GM21515 (cell line): ENCODE data around the gene CEP97.
"Not testable (repeated sequence)": the region's sequence is repeated elsewhere in the genome, so short reads cannot be mapped to it uniquely, and the experiment has no call there.

ENCODE experiments used
- ATAC-seq: cut with Tn5 transposase; IDR thresholded peaks from one replicate; pipeline ENCODE4 v1.9.1; 2021; ENCODE audit not compliant: unreplicated experiment

CEP97 gene

DNA sequence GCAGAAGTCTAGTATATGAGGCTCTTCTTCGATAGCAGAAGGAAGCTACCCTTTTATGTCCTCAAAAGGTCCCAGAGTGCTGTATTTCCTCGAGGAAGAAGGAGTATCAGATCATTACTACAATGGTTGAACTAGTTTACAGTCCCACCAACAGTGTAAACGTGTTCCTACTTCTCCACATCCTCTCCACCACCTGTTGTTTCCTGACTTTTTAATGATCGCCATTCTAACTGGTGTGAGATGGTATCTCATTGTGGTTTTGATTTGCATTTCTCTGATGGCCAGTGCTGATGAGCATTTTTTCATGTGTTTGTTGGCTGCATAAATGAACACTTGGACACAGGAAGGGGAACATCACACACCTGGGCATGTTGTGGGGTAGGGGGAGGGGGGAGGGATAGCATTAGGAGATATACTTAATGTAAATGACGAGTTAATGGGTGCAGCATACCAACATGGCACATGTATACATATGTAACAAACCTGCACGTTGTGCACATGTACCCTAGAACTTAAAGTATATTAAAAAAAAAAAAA lies 53.4 kb downstream of the CEP97 start:
- not testable (repeated sequence) for ATAC-seq

DNA sequence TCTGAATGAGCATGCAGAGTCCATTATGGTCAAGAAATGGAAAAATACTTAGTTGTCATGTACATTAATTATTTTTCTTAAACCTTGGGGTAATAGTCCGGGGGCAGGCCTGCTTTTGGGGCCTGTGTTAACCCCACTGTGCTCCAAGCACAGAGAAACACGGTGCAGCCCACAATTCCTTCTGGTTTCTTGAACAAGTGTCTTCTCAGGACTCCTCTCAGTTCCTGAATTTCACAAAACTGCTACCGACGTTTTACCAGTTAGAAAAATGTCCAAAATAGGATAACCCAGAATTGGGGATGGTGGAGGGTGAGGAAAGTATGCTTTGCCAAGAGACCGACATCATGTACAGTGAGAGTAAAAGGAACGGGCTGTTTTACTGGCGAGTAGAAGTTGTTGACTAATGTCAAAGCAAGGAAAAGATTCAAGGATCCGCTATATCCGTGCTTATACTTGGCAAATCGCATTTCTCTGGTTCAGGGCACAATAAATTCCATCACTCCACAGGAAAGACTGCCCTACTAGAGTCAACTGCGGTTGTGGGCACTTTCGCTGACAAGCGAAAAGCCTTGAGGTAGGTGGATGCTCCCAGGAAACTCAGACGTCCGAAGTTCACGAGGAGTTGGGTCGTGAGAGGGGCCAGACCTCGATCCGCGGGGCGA lies 54.1 kb downstream of the CEP97 start:
- ATAC-seq: peak; percentile 1

DNA sequence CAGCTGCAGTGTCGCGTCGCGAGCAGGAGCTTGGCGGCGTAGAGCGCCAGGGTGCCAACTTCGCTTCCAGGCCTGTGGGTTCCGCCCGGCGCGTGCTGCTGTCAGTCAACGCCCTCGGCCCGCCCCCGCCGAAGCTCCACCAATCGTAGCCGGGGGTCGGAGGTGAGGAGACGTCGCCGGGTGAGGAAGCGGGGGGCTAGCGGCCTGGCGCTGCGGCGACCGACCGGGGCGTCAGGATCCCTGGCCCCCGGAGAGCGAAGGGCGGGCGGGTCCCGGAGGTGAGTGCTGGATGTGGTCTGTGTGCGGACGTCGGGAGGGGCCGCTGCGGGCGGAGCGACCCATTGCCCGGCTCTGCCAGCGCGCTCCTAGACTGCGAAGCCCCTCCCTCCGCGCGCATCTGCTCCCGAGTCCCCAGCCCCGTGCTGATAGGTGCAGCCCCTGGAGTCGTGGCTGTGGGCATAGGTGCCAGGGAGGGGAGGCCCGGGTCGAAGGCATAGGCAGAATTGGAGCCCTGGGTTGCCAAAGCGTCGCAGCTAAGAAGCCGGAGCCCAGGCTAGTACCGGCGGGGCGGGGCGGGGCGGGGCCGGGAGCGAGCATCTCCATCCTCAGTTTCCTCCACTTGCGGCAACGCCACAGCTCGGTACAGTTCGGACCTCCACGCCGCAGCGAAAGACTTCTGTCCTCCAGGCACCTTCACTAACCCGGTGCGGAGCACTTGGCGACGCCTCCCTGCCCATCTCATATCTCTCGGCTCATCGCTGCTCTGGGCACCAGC lies 54.8 kb downstream of the CEP97 start, which contains the start of gene NXPE3:
Gene NXPE3 (plus strand): TSS at position 165 of the 775 bp plus-strand sequence. CDS start 6,386 bp downstream, outside the sequence.
- peak; percentile 93 for ATAC-seq

DNA sequence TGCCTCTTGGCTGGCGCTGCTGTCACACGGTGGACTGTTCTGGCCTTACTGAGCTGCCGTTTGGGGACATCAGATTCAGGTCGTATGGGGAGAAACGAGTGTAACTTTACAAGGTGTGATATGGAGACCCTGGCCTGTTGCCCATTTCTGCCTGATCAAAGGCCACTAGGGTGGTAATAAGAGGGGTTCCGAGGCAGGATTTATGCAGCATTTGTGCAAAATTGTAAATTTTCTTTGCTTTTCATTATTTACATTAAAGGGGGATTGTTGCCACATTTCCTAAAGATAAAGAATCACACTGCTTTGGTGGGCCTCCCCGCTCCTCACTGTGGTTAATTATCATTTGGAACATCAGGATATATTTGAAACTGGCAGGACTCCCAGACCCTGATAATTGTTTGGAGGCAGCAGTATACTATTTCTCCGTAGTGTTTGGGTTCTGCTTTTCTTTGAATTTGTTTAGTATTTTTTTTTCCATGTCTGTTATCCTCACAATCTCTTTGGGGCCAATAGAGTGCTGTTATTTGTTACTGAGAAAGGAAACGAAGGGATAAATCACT lies 55.5 kb downstream of the CEP97 start:
- ATAC-seq: no peak

DNA sequence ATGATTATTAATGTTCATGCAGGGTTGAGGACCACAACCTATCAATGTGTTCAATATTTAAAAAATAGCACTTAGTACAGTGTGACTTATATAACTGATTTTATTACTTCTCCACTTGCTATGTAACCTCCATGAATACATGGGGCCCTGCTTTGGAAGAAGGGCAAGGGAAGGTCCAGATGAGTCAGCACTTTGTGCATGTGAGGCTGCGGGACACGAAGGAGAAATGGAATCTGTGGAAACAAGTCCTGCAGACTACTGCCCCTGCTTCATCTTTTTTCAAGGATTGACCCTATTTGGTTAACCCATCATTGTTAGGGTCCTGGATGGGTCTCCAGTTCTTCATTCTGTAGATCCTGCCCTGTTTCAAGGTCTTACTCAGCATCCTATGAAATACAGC lies 56.2 kb downstream of the CEP97 start:
- no peak for ATAC-seq

DNA sequence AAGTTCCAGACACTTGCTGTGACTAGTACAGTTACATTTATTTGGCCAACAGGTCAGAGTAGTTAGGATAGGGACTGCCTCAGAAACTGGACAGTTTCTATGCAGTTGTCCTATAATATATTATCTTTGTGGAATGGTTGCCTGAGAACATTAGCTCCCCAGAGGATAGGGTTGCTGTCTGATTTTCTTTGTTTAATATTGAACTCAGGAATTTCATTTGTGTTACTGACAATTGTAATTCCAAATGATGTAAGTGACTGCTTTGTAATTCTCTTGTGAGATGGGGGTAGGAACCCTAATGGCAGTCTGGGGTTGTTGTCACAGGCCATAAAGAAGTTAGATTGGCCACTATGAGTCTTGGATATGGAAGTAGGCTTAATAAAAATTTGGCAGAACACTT lies 56.8 kb downstream of the CEP97 start:
- no peak for ATAC-seq

DNA sequence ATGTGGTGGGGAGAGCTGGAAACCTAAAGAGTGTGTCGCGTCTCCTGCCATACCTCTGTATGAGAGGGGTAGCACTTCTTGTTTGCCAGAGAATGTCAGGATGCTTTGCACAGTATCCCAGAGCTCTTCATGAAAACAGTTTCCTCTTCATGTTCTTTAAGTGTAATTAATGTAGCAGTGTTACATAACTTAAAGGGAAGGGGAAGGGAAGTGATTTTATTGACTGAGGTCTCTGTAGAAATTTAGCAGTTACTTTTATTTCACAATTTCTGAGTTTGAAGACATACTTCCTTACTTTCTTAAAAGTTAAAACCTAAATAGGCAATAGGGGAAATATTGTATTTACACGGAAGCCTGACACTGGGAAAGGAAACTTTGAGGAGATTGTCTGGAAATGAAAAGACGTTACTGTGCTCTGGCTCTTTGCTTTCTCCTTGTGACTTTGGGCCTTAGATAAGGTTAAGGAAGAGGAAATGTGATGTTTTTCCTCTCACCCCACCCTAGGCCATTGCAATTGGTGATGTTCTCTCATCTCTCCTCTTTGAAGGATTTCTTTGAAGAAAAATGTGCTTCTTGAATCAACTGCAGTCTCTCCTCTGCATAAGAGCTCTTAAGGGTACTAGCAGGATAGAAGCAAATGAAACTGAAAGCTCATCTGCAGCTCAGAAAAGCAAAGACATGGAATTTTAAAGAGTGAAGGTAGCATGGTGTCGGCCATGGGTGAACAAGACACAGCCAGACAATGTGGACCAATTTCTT lies 60.6 kb downstream of the CEP97 start:
- ATAC-seq: no peak

DNA sequence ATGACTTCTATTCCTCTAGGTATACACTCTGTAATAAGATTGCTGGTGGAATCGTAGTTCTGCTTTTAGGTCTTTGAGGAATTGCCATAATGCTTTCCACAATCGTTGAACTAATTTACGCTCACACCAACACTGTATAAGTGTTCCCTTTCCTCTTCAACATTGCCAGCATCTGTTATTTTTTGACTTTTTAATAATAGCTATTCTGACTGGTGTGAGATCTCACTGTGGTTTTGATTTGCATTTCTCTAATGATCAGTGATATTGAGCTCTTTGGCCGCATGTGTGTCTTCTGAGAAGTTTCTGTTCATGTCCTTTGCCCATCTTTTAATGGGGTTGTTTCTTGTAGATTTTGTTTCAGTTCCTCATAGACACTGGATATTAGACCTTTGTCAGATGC lies 67.4 kb downstream of the CEP97 start:
- ATAC-seq: peak; percentile 98

DNA sequence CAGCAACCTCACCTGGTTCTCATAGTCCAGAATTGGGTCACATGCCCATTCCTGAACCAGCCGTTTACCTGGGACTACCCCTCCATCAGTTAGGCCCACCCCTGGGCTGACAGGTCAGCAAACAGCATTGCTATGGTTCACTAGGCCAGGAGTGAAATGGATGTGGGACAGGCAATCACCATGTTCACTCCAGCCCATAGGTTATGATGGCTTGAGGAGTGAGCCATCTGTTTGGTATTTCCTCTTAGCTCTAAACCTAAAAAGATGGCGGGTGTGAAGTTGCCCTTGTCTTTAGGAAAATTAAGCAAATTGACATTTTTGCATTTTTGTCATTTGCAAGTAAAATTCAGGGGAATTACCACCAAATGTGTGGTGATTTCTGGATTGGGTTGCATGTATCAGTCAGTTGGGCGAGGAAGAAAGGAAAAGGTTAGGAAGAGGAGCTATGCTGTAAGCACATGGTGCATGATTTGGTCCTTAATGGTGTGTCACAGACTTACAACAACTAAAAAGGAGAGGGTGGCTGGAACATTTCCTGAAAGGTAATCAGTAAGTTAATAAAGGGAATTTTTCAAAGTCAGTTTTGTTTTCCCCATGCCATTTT lies 71.8 kb downstream of the CEP97 start:
- no peak for ATAC-seq

DNA sequence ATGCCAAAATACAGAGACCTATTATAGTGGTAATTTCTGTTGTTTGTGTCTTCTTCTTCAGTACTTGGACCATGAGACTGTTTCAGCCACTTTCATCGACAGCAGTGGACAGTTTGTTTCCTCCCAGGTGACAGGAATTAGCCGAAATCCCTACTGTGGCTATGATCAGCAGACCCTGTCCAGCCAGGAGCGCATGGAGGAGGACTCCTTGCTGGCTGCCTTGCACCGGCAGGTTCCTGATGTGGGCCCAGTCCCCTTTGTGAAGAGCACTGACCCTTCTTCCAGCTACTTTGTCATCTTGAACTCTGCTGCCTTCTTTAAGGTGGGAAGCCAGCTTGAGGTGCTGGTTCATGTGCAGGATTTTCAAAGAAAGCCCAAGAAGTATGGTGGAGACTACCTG lies 76.8 kb downstream of the CEP97 start:
- no peak for ATAC-seq

DNA sequence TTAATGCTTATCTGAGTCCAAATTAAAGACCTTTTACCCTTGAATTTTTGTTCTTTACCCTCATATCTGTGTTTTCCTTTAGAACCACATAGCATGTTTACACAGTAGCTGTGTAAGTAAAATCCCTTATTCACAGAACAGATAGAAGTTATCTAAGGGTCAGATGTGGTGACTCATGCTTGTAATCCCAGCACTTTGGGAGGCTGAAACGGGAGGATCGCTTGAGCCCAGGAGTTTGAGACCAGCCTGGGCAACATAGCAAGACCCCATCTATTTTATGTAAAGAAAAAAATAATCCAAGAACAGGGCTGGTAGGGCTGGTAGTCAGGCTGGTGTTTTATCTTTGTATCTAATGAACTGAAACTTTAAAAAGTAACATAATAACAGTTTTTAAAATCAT lies 77.8 kb downstream of the CEP97 start:
- no peak for ATAC-seq

DNA sequence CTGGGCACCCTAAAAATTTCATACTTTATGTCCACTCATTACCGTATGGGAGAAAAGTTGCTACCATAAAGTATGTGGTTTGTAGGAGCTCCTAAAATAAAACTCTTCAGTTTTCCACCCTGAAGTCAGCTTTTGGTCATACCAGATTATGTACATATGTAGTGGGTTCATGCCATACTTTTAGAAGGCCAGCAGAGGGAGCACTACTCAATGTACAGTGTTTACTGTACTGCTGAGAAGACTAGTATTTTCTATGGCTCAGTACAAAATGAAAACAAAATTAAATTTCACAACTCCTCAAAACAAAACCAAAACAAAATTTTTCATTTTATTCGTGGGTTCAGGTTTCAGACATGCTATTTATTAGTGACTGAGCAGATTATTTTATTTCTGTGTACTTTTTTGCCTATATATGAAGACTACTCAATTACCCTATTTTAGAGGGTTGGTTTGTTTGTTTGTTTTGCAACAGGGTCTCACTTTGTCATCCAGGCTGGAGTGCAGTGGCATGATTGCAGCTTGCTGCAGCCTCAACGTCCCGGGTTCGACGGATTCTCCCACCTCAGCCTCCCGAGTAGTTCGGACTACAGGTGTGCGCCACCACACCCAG lies 78.9 kb downstream of the CEP97 start:
- peak; percentile 94 for ATAC-seq

DNA sequence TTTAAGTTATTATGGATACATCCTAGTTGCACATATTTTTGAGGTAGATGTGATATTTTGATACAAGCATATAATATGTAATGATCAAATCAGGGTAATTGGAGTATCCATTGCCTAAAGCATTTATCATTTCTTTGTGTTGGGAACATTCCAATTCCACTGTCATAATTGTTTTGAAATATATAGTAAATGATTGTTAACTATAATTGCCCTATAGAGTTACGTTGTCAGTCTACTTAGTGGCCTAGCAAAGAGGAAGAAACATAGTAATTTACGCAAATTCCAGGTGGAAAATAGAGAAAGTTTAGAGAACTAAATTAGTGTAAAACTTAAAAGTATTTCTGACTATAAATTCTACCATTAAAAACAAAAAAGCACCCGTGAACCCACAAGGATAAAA lies 79.5 kb downstream of the CEP97 start:
- ATAC-seq: no peak

DNA sequence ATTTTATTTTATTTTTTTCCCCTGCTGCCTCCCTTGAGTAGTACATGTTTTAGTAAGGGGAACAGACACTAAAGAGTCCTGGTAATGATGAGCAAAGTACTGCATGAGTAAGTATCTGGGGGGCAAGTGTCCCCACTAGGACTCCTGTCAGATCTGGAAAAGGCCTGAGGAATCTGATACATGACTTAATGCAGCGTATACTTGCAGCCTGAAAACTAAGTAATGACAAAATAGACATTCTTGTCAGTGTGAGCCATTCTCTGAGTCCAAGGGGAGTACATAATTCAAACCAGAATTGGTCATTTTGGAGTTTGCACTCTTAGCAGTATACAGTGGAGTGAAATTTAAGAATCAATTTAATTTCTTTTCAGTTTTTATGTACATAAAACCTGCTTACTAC lies 82.1 kb downstream of the CEP97 start:
- ATAC-seq: no peak

DNA sequence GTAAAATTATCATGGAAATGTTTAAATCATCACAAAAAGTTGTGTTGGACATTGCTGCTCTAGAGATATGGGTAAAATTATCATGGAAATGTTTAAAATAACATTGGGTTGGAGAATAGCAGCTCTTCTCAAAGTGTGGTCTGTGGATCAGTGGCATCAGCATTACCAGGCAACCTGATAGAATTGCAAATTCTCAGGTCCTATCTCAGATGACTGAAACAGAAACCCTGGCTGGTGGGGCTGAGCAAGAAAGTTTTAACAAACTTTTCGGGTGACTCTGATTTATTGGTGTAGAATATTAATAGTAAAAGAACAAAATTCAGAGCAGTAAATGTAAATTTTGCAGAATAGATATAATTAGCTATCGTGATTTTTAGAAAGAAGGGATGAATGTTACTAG lies 83.5 kb downstream of the CEP97 start:
- ATAC-seq: peak; percentile 63

DNA sequence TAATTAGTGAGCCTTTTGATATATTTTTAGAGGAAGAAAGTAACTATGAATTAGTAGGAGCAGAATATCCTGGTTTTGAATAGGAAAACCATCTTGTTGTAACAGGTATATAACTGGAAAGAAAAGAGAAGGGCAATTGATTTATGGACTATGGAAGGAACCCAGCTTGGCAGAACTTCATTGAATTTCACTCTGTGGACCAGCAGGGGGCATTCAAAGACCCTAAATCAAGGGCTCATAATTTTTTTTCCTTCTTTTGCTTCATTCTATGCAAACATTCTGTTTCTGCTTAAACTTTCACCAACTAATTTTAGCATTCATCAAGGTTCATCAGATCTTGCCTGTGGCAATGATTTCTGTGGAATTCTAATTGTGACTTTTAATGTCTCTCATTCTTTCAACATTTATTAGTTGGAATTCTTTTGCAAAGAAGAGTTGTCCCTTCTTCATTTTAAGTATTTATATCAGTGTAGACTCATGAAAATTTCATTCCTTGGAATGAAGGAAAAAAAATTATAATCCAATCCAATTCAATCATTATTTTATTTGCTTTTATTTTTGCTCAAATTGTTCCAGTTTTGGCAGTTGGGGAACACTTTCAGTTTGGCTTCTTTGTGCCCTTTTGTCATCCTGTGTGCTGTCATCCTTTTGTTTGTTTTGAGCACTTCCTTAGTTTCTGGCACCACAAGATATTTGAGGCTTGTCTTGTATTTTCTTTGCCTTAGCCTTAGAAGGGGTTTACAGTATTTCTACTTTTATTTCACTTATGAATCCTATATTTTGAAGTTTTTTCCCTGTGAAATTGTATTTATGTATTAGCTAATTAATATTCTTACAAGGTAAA lies 85.0 kb downstream of the CEP97 start:
- ATAC-seq: no peak

DNA sequence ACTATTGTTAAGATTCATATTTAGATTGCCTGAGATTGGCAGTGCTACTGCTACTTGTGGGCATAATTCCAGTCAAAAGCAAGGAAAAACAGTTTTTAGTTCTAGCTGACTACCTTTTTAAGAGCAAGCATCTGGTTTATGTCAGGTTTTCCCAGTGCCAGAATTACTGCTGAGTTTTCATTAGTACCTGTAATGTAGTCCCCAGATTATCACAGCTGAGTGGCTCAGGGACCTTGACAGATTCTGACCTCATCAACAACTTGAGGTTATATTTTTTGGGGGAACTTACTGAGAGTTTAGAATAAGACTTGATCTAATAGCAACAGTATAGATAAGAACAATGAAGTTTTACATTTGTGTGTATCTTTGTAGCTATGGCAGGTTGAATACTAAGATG lies 85.6 kb downstream of the CEP97 start:
- no peak for ATAC-seq

DNA sequence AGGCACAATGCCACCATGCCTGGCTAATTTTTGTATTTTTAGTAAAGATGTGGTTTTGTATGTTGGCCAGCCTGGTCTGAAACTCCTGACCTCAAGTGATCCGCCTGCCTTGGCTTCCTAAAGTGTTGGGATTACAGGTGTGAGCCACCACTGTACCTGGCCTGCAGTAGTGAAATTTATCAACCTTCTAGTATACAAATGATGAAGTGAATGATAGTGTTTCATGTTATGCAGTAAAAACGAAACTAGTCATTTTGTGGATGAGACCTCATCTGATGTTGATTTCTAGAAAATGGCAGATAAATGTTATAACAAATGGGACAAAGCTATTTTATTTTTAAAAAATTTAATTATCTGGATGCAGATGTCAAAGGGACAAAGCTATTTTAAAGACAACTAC lies 87.5 kb downstream of the CEP97 start:
- no peak for ATAC-seq

DNA sequence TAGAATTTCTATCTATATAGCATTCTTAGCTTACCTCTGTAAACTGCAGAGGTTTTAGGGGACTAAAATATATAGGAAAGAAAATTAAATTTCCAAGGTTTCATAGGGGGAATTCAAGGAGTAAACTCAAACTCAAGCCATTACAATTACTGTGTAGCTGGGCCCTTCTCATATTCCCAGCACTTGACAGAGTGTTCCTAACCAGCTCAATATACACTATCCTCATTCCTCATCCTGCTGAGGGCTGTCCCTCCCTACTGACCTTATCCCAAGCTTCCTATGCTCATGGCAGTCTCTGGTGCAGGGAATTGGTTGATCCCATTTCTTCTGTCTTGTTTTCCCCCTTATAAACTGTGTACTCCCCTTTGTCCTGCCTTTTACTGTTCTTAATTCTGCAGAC lies 88.5 kb downstream of the CEP97 start:
- ATAC-seq: no peak
